Vagina (tissue), 2 donors: ENCODE results near the gene PIEZO2.

Experiments
- POLR2A ChIP-seq, 2 donors: fragments of 450-650 bp; IDR thresholded peaks; one replicate each; pipeline ENCODE4 v1.6.1; 2017; ENCODE audit warnings: antibody characterized with exemption in 2 of 2, mild to moderate bottlenecking in 2 of 2, moderate library complexity in 2 of 2
- POLR2AphosphoS5 ChIP-seq, 2 donors: sonication (generic); formaldehyde crosslinking; IDR thresholded peaks; one replicate each; pipeline ENCODE4 v1.9.0; 2017; ENCODE audit warnings: antibody characterized with exemption in 2 of 2, mild to moderate bottlenecking in 2 of 2, low read depth in 1 of 2; ENCODE audit not compliant: insufficient read depth in 1 of 2
- TF ChIP-seq, protein P1 (sequence below), 3 experiments: fragments of 450-650 bp in 2 of 3; fragments of 200-600 bp in 1 of 3; sonication (generic) in 1 of 3; IDR thresholded peaks; one replicate each; pipeline ENCODE4 v1.5.1; 2017 to 2019; ENCODE audit warnings: antibody characterized with exemption in 3 of 3, mild to moderate bottlenecking in 2 of 3, moderate library complexity in 2 of 3

DNA sequence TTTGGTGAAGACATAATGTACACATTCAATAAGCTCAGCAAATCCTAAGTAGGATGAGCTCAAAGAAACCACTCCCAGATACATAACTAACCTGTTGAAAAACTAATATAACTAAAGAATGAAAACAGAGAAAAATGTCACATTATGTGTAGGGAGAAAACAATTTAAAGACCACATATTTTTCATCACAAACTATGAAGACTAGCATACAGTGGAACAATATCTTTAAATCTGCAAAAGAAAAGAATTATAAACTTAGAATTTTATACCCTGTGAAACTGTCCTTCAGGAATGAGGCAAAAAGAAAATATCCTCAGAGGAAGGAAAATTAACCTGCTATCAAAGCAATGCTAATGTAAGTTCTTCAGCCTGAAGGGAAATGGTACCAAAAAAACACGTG, 151.5 kb downstream of the PIEZO2 start:
- no peak for TF ChIP-seq POLR2A (IDR thresholded peaks at IDR 0.05)
- TF ChIP-seq, protein P1, sequence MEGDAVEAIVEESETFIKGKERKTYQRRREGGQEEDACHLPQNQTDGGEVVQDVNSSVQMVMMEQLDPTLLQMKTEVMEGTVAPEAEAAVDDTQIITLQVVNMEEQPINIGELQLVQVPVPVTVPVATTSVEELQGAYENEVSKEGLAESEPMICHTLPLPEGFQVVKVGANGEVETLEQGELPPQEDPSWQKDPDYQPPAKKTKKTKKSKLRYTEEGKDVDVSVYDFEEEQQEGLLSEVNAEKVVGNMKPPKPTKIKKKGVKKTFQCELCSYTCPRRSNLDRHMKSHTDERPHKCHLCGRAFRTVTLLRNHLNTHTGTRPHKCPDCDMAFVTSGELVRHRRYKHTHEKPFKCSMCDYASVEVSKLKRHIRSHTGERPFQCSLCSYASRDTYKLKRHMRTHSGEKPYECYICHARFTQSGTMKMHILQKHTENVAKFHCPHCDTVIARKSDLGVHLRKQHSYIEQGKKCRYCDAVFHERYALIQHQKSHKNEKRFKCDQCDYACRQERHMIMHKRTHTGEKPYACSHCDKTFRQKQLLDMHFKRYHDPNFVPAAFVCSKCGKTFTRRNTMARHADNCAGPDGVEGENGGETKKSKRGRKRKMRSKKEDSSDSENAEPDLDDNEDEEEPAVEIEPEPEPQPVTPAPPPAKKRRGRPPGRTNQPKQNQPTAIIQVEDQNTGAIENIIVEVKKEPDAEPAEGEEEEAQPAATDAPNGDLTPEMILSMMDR (IDR thresholded peaks at IDR 0.05) = no peak
- TF ChIP-seq POLR2AphosphoS5 (IDR thresholded peaks at IDR 0.05; ENCODE audit: insufficient read depth in 1 of 2, low read depth in 1 of 2) = no peak
